NT2/D1 (cell line): Measurements from ENCODE around the gene SIK3.

Experiments
- YY1 ChIP-seq: IDR thresholded peaks from 2 replicates; pipeline ENCODE4 v1.6.1; 2011; ENCODE audit not compliant: insufficient read length, insufficient read depth
- ZNF274 ChIP-seq: IDR thresholded peaks from 2 replicates; pipeline ENCODE4 v1.6.1; 2011; ENCODE audit warnings: mild to moderate bottlenecking, low read depth, low read length

DNA sequence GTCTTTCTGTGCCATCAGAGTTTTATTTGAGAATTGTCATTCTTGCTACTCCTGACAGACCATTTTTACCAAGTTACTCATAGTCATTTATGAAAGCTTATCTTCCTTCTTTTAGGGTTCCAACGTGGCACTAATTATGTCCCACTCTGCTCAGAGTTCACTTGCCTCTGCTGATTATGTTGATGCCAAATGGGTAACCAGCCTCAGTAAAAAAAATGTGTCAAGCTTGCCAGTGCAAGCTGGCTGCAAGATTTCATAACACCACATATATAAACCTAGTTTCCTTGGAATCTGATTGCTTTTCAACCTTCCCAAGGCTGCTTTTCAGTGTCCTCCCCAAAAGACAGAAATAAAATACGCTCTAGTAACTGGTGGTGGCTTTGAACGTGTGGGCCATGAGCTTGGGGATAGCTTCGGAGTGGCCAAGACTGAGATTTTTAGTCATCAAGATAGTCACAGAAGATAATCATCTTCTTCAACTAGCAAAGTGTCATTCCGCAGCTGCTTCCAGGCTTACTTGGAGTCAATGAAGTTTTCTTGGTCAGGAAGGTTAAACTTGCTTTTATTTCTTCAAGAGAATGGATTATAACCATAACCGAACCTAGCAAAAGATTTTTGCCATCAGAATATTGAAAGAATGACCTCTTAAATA lies 231.3 kb downstream of the SIK3 start:
- no peak for TF ChIP-seq ZNF274
- no peak for TF ChIP-seq YY1
